GM23248 (cell line): ENCODE measurements around the gene CCNY. TPM values are rescaled to one million over a fixed set of nuclear protein-coding genes. Genes with fewer than 3 reads are reported as not detected.

ENCODE experiments used
- DNase-seq: peaks from one replicate; pipeline ENCODE4 v3.0.0-alpha.2; 2015
- H2AFZ ChIP-seq: fragments of 200-600 bp; sonication (generic); 2 replicates; pipeline ENCODE4 v1.6.1; 2016; ENCODE audit warnings: antibody characterized with exemption
- H3F3A ChIP-seq: fragments of 200-600 bp; sonication (generic); 2 replicates; pipeline ENCODE4 v1.6.1; 2016; ENCODE audit warnings: mild to moderate bottlenecking, antibody characterized with exemption, mixed run types; ENCODE audit not compliant: insufficient read depth
- H3K27ac ChIP-seq: fragments of 200-600 bp; sonication (generic); 2 replicates; pipeline ENCODE4 v1.5.1; 2016; ENCODE audit warnings: mild to moderate bottlenecking
- H3K27me3 ChIP-seq: fragments of 200-600 bp; sonication (generic); replicated peaks from 2 replicates; pipeline ENCODE4 v1.6.1; 2016; ENCODE audit warnings: mild to moderate bottlenecking; ENCODE audit not compliant: insufficient read depth
- H3K36me3 ChIP-seq: fragments of 200-600 bp; sonication (generic); 2 replicates; pipeline ENCODE4 v1.6.1; 2016; ENCODE audit warnings: low read depth, mild to moderate bottlenecking
- H3K4me1 ChIP-seq: fragments of 200-600 bp; sonication (generic); 2 replicates; pipeline ENCODE4 v1.6.1; 2016; ENCODE audit warnings: mild to moderate bottlenecking; ENCODE audit not compliant: insufficient read depth
- H3K4me2 ChIP-seq: fragments of 200-600 bp; sonication (generic); one replicate; pipeline ENCODE4 v1.6.1; 2016; ENCODE audit warnings: mild to moderate bottlenecking; ENCODE audit not compliant: unreplicated experiment
- H3K4me3 ChIP-seq: fragments of 200-600 bp; sonication (generic); 2 replicates; pipeline ENCODE4 v1.5.1; 2016; ENCODE audit warnings: mild to moderate bottlenecking
- H3K79me2 ChIP-seq: fragments of 200-600 bp; sonication (generic); 2 replicates; pipeline ENCODE4 v1.6.1; 2016; ENCODE audit warnings: mild to moderate bottlenecking; ENCODE audit not compliant: insufficient read depth
- H3K9ac ChIP-seq: fragments of 200-600 bp; sonication (generic); 2 replicates; pipeline ENCODE4 v1.6.1; 2016; ENCODE audit warnings: mild to moderate bottlenecking
- H3K9me2 ChIP-seq: fragments of 200-600 bp; sonication (generic); 2 replicates; pipeline ENCODE4 v1.6.1; 2016; ENCODE audit warnings: mixed run types, mild to moderate bottlenecking, moderate library complexity; ENCODE audit not compliant: insufficient read depth
- H3K9me3 ChIP-seq: fragments of 200-600 bp; sonication (generic); one replicate; pipeline ENCODE4 v1.6.1; 2017; ENCODE audit warnings: low read depth
- H4K20me1 ChIP-seq: fragments of 200-600 bp; sonication (generic); 2 replicates; pipeline ENCODE4 v1.6.0; 2016; ENCODE audit not compliant: insufficient read depth
- EZH2 ChIP-seq: fragments of 200-600 bp; sonication (generic); IDR thresholded peaks from 2 replicates; pipeline ENCODE4 v1.6.1; 2018; ENCODE audit warnings: antibody characterized with exemption, mild to moderate bottlenecking; ENCODE audit not compliant: insufficient read depth, poor library complexity, severe bottlenecking
- EZH2phosphoT487 ChIP-seq: fragments of 200-600 bp; sonication (generic); IDR thresholded peaks from 2 replicates; pipeline ENCODE4 v1.6.1; 2018; ENCODE audit warnings: antibody characterized with exemption, moderate library complexity, mild to moderate bottlenecking, low read depth; ENCODE audit not compliant: insufficient read depth
- WGBS, 2 experiments: methylation state at CpG; one replicate each; pipeline ENCODE4 v1.1.6; 2015 to 2017; ENCODE audit warnings: low lambda C conversion rate in 2 of 2, low coverage in 1 of 2; ENCODE audit errors: missing lambda C conversion rate in 2 of 2; 5-methylcytosine and 5-hydroxymethylcytosine counted together
- in situ Hi-C: fragments of 300-500 bp; cut with MboI; formaldehyde crosslinking; loops from 2 replicates; pipeline ENCODE4 v1.15.0; 2020
- polyA plus RNA-seq: library from polyadenylated mRNA; unstranded; fragments of >200 nt; fragmentation: Nextera tagmentation; extraction: Ambion mirVana; gene quantifications from 2 replicates; pipeline ENCODE4 v1.2.1, GENCODE V29; 2016
- total RNA-seq: library from RNA; depleted of rRNA; stranded (reverse); fragments of >200 nt; shearing (Covaris generic); gene quantifications from 2 replicates; pipeline ENCODE4 v1.2.3, GENCODE V29; 2014

The CCNY gene
- total and polyA plus RNA-seq, 2 experiments from 2014 or later = 12.8 to 70.4 TPM

DNA sequence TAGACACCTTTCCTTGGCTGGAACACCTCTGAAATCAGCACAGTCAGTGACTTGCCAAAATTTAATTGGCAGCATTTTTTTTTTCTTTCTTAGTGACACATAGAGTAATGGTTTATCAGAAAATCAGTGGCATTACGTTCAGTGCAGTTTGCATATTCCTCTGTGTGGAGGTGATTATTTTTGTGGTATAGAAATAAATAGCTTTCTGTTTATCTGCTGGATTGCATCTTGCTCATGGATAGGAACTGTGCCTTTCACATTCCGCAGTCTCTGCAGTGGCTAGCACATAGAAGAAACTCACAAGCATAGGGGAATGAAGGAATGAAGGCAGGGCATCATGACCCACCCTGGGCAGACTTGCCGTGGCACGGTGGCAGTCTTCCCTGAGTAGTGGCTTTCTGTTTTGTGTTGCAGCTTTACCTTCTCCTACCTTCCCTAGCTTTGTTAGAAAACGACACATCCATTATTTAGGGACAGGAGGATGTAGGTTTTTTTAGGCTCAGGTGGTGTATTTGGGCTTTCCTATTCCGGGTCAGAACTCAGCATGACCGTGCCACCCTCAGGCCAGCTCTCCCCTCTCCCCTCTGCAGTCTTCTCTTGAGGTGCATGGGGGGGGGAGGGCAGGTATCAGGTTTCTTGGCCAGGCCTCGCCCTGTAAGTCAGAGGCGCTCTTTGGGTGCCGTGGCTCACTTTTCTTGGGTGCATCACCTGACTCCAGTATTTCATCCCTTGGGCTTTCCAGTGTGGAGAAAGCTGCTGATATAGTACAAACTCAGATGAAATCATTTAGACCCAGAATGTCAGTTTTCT is 156.3 kb downstream of the CCNY start:
- 88 to 91% methylated on average over 10 of the region's 10 CpGs for WGBS, 2 experiments
- H3K9me3 ChIP-seq = no peaks in the 10 kb centered on the region
- H3K27me3 ChIP-seq = no peaks in the 10 kb centered on the region
- peaks cover 85% of the 10 kb centered on the region for H3K79me2 ChIP-seq
- no peaks in the 10 kb centered on the region for H3K9me2 ChIP-seq
- no peak overlapping the region for H3K4me2 ChIP-seq
- TF ChIP-seq EZH2 (no peak), EZH2phosphoT487 (no peak)
- H3F3A ChIP-seq = peaks cover 6% of the 10 kb centered on the region; the same call in 1 of the 2 replicates
- H3K9ac ChIP-seq = no peak overlapping the region
- in situ Hi-C loops = no loop called here
- H3K4me3 ChIP-seq = no peak overlapping the region
- H2AFZ ChIP-seq = no peak overlapping the region
- peaks cover 8% of the 10 kb centered on the region for H4K20me1 ChIP-seq
- H3K27ac ChIP-seq = no peak overlapping the region
- DNase-seq = no peak
- H3K36me3 ChIP-seq = no peaks in the 10 kb centered on the region
- peaks cover 15% of the 10 kb centered on the region for H3K4me1 ChIP-seq

- peaks cover 8% of the 10 kb centered on the region for H4K20me1 ChIP-seq
- H3K79me2 ChIP-seq = peaks cover 88% of the 10 kb centered on the region
- H3K27ac ChIP-seq = no peak overlapping the region
- H3K9me3 ChIP-seq = no peaks in the 10 kb centered on the region
- H3K9ac ChIP-seq = no peak overlapping the region
- H3K9me2 ChIP-seq = no peaks in the 10 kb centered on the region
- H3K27me3 ChIP-seq = no peaks in the 10 kb centered on the region
- TF ChIP-seq EZH2phosphoT487 = no peak
- no peak for TF ChIP-seq EZH2
- H2AFZ ChIP-seq = no peak overlapping the region
- peaks cover 6% of the 10 kb centered on the region; the same call in 1 of the 2 replicates for H3F3A ChIP-seq
- in situ Hi-C loops = no loop called here
- H3K4me3 ChIP-seq = no peak overlapping the region
- H3K36me3 ChIP-seq = no peaks in the 10 kb centered on the region
- WGBS, 2 experiments = 88% methylated on average over 9 of the region's 9 CpGs
- H3K4me2 ChIP-seq = no peak overlapping the region
- peaks cover 11% of the 10 kb centered on the region for H3K4me1 ChIP-seq
- no peak for DNase-seq
These were observed 157.1 kb downstream of the CCNY start for GRCh38 chr10:35493196-35494118.

- Histone ChIP-seq H3K79me2 (peaks cover 88% of the 10 kb centered on the region), H3K9me3 (no peaks in the 10 kb centered on the region), H3K27ac (0 out of 2 replicates have a peak overlapping the region, but pooled peaks have one; percentile 6), H3K9me2 (no peaks in the 10 kb centered on the region), H3K4me3 (no peak overlapping the region), H3K27me3 (no peaks in the 10 kb centered on the region), H3K36me3 (no peaks in the 10 kb centered on the region), H3K4me2 (peak overlapping the region; percentile 23), H4K20me1 (peaks cover 8% of the 10 kb centered on the region), H3K4me1 (peaks cover 11% of the 10 kb centered on the region), H3K9ac (no peak overlapping the region), H3F3A (peaks cover 6% of the 10 kb centered on the region; the same call in 1 of the 2 replicates), H2AFZ (no peak overlapping the region)
- in situ Hi-C loops = no loop called here
- WGBS, 2 experiments = 21 to 26% methylated on average over 5 of the region's 5 CpGs
- TF ChIP-seq EZH2 (no peak), EZH2phosphoT487 (no peak)
- DNase-seq = peak; percentile 32
These were observed 159.3 kb downstream of the CCNY start for GRCh38 chr10:35495521-35496119.

DNA sequence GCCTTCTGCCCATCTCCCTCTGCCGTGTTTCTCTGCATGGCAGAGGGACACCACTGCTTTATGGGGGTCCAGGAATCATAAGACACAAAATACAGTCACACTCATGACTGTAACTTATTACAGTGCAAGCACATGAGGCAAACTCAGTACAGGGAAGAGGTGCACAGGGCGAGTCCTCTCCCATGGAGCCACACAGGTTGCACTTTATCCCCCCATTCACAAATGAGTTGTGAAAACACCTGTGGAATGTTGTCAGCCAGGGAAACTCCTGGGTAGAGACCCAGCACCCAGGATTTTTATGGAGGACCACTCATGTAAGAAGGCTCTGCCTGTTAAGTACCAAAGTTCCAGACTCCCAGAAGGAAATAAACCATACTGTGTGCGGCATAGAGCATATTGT is 161.6 kb downstream of the CCNY start:
- Histone ChIP-seq H3K27me3 (no peaks in the 10 kb centered on the region), H3K9me2 (no peaks in the 10 kb centered on the region), H2AFZ (no peak overlapping the region), H3K79me2 (peaks cover 99% of the 10 kb centered on the region), H3K9ac (no peak overlapping the region), H3K4me2 (no peak overlapping the region), H3K4me3 (no peak overlapping the region), H3K27ac (no peak overlapping the region), H3K36me3 (no peaks in the 10 kb centered on the region), H3K9me3 (no peaks in the 10 kb centered on the region), H3F3A (peaks cover 6% of the 10 kb centered on the region; the same call in 1 of the 2 replicates), H4K20me1 (peaks cover 8% of the 10 kb centered on the region), H3K4me1 (peaks cover 11% of the 10 kb centered on the region)
- WGBS, 2 experiments = 98 to 100% methylated on average over 3 of the region's 3 CpGs
- TF ChIP-seq EZH2phosphoT487 (no peak), EZH2 (no peak)
- no peak for DNase-seq
- in situ Hi-C loops = no loop called here
